HG02571 (cell line): ENCODE results near the gene COL4A2.

ENCODE experiments used
- ATAC-seq: cut with Tn5 transposase; IDR thresholded peaks from one replicate; pipeline ENCODE4 v1.9.1; 2021; ENCODE audit warnings: mild to moderate bottlenecking, moderate library complexity; ENCODE audit not compliant: unreplicated experiment

COL4A2 gene

GRCh38 chr13:110306960-110307766, at the start of gene COL4A2, which contains the start of gene COL4A1:
Gene COL4A2, plus strand, starts transcription at chr13:110307284. Its CDS starts 620 bp downstream, at chr13:110307904.
Gene COL4A1, minus strand, starts transcription at chr13:110307157. Its CDS starts 130 bp downstream, at chr13:110307027.
- ATAC-seq: no peak

GRCh38 chr13:110257408-110257807, 49.7 kb upstream of the COL4A2 start:
- no peak for ATAC-seq

- no peak for ATAC-seq
Observed at GRCh38 chr13:110258876-110259631, 48.0 kb upstream of the COL4A2 start.

GRCh38 chr13:110259651-110260050, 47.4 kb upstream of the COL4A2 start:
- no peak for ATAC-seq

DNA sequence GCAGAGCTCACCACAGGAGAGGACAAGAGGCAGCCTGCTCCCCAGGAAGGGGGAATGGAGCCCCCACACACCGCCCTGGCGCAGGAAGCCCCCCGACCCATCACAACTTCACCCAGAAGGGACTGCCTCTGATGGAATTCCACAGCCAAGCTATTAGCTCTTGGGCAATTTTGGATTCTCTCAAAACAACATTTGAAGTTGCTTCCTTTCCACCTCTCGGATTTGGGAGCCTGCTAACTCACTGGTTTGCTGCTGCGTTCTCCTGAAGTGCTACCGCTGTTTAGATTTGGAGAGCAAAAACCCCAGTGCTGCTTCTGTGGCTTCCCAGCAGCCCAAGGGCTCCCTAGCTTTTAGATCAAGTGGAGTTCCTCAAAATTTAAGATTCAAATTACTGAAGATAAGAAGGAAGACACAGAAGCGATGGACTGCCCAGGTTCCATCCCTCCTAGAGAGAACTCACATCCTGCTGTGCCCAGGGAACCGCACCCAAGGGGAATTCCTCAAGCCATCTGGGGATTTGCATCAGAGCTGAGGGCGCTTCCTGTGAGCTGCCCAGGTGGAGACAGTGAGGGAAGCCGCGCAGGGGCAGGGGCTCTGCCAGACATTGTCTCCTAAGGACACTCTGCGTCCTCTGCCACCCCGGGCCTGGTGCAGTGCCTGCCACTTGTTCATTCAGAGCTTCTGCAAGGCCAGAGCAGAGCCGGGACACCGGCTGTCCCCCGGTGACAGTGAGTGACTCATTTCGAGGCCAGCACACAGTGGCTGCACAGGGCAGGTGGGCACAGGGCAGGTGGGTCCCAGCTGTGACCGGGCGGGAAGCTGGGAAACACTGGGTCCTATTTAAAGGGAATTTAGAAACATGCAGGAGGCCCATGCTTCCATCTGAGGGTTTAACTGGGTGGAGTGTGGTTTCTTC, 45.7 kb upstream of the COL4A2 start:
- ATAC-seq: no peak

DNA sequence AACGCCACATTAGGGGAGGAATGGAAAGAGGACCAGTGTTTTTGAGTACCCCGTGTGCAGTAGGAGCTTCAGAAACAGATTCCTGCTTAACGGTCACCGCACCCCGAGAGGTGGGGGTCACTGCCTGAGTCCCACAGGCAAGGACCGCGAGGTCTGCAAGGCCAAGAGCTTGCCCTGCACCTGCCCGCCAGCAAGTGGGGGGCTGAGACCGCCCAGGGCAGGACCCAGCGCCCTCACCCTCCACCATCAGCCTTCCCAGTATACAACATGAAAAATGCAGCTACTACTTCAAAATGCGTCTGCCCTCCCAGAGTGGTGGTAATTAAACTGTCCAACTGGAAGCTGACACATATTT, 45.0 kb upstream of the COL4A2 start:
- no peak for ATAC-seq

GRCh38 chr13:110262508-110263291, 44.4 kb upstream of the COL4A2 start:
- ATAC-seq: no peak

GRCh38 chr13:110263404-110263803, 43.7 kb upstream of the COL4A2 start:
- ATAC-seq: no peak

DNA sequence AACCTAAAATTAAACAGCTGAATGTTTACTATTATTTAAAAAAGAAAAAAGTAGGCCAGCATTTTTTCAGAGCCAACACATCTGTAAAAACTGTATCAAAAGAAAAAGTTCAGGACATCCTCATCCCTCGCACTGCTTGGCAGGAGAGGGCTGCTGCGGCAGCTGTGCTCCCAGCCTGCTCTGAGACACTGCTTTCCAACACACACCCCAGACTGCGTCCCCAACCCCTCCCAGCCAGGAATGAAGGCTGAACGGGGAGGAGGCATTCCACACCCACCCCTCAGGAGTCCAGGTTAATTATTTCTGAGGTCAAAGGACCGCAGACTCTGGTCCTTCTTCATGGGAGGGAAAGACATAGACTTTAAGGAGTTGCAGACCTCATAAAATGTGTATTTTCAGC, 43.2 kb upstream of the COL4A2 start:
- ATAC-seq: no peak

DNA sequence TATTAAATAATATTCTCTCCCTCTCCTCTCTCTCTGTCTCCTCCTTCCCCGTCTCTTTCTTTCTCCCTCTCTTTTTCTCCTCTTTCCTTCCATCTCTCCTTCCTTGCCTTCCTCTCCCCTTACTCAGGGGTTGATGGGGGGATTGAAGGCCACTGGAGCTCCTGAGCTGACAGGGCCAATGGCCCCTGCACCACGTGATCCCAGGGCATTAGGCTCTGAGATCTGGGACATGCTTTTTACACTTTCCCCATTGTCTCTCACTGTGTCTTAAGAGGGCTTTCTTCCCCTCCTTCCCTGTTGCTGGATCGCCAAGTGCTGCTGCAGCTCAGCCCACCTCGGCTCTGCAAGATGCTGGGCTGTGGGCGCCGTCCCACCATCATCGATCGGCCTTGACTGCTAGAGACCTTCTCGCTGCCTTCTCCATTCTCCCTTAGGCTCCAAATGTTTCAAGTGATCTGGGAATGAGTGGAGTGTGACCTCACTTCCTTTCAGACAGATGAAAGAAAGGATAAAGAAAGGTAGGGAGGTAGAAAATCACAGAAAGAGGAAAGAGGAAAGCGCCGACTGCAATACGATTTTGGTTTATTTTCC, 42.3 kb upstream of the COL4A2 start:
- no peak for ATAC-seq

- no peak for ATAC-seq
Observed at GRCh38 chr13:110265341-110265681, 41.8 kb upstream of the COL4A2 start.

DNA sequence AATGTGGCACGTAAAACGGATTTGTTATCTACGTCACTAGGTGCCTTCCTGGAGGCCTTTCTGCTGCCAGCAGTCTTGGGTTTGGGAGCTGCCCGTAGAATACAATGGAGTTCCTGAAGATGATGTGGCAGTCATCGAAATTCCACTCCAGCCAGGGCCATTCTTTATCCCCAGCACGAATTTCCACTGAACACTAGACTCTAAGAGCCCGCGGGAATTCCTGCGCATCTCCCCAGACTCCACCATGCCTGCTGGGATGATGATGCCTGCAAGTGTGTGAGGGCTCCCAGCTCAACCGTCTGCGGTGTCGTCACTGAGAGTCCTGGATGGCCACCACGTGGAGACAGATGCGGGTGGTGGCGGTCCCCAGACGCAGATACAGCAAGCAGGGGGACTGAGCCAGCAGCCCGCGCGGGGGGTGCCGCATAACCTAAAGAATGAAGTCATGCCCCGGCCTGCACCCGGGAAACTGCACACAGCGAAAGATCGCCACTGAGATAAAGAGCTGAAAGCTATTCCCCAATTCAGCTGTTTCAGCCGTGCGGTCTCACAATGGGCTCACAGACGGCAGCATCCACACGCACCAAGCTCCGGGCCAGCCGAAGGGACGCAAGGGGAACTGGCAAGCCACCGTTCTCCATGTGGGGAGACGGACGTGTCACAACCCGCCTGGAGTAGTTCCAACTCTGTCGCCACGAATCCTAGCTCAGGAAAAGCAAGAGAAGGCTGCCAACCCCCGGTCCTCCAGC, 41.2 kb upstream of the COL4A2 start:
- ATAC-seq: no peak

GRCh38 chr13:110266431-110266809, 40.7 kb upstream of the COL4A2 start:
- no peak for ATAC-seq

GRCh38 chr13:110266983-110267382, 40.1 kb upstream of the COL4A2 start:
- ATAC-seq: no peak

DNA sequence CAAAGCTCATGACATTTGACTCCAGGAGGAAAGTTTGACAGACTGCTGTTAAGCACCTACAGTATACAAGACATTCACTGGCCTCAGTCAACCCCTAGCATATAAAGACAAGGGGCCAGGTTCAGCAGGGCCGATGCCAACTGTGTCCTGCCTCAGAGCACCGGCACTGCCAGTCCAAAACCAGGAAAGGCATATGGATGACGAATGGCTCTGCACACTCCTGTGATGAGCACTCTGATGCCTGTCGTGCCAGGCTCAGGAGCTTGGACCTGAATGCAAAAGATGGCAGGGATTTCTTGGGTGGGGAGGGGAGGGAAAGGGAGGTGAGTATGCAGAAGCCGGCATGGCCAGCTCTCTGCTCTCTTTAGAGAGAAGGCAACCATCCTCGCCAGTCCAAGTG, 39.0 kb upstream of the COL4A2 start:
- no peak for ATAC-seq

DNA sequence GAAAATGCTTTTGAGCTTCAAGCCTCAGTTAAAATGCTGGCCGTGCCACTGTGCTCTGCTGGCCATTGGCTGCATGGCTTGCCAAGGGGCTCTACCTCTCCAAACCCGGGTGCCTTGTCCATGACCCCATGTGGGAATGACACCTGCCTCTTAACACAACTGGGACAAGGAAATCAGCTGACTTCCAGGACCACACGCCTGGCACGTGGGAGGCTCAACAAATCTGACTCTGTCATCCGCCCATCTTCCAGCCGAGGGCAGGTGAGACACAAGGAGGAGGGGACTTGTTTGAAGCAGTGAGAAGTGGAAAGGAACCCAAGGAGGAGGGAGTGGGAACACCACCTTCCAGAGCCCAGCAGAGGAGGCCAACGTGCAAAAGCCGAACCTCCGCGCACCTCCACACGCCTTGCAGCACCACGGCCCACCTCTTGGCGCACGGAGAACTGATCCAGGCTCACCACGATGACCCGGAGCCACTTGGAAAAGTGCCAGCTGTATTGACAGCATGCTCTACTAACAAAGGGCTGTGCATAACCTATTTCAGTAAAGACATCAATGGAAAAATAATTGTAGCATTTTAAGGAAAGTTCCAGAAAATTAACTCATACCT, 38.4 kb upstream of the COL4A2 start:
- ATAC-seq: no peak

GRCh38 chr13:110269509-110270185, 37.4 kb upstream of the COL4A2 start:
- ATAC-seq: no peak

DNA sequence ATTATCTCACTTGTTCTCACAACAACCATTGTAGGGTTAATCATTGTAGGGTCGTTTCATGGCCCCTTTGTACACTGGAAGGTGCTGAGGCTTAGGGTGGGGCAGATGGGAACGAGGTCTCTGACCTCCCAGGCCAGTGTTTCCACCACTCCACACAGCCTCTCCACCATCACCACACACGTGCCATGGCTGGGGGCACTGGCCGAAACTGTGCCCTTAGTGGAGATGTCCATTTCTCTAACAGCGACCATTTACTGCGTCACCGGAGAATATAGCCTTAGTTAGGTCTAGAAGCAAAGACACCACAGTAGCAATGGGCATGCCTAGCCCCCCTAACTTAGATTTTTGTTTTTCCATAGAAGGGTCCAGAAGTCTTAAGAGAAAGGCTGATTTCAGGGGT, 36.6 kb upstream of the COL4A2 start:
- ATAC-seq: no peak
